LoVo (cell line): Measurements from ENCODE around the gene GATAD2B.
"Not testable (repeated sequence)": the region's sequence is repeated elsewhere in the genome, so short reads cannot be mapped to it uniquely, and the experiment has no call there.

ENCODE experiments used
- DNase-seq: peaks from one replicate; pipeline ENCODE4 v3.0.0-alpha.2; 2016; ENCODE audit warnings: low spot score

Gene GATAD2B

GRCh38 chr1:153929981-153930948 lies 7.5 kb upstream of the GATAD2B start:
- no peak for DNase-seq

GRCh38 chr1:153929426-153929825 lies 6.7 kb upstream of the GATAD2B start:
- no peak for DNase-seq

- DNase-seq = no peak
Observed at GRCh38 chr1:153928791-153929341, 6.1 kb upstream of the GATAD2B start.

- no peak for DNase-seq
Observed at GRCh38 chr1:153928245-153928644, 5.5 kb upstream of the GATAD2B start.

GRCh38 chr1:153926405-153926804 lies 3.6 kb upstream of the GATAD2B start:
- no peak for DNase-seq

GRCh38 chr1:153922076-153922971 lies 448 bp downstream of the GATAD2B start:
- peak; percentile 2 for DNase-seq

GRCh38 chr1:153921803-153922075 lies 1.0 kb downstream of the GATAD2B start:
- no peak for DNase-seq

GRCh38 chr1:153921080-153921802 lies 1.5 kb downstream of the GATAD2B start:
- no peak for DNase-seq

GRCh38 chr1:153919876-153920852 lies 2.6 kb downstream of the GATAD2B start:
- no peak for DNase-seq

- DNase-seq = no peak
Observed at GRCh38 chr1:153916297-153916696, 6.5 kb downstream of the GATAD2B start.

- no peak for DNase-seq
Observed at GRCh38 chr1:153912349-153912748, 10.4 kb downstream of the GATAD2B start.

- not testable (repeated sequence) for DNase-seq
Observed at GRCh38 chr1:153910560-153910959, 12.2 kb downstream of the GATAD2B start.

- DNase-seq = no peak
Observed at GRCh38 chr1:153908071-153908470, 14.7 kb downstream of the GATAD2B start.

GRCh38 chr1:153907134-153907533 lies 15.6 kb downstream of the GATAD2B start:
- no peak for DNase-seq

GRCh38 chr1:153906396-153906795 lies 16.4 kb downstream of the GATAD2B start:
- no peak for DNase-seq

GRCh38 chr1:153905908-153906307 lies 16.9 kb downstream of the GATAD2B start:
- not testable (repeated sequence) for DNase-seq

- no peak for DNase-seq
Observed at GRCh38 chr1:153903841-153904455, 18.8 kb downstream of the GATAD2B start.

GRCh38 chr1:153899509-153899908 lies 23.3 kb downstream of the GATAD2B start:
- DNase-seq = no peak

- not testable (repeated sequence) for DNase-seq
Observed at GRCh38 chr1:153895866-153896265, 26.9 kb downstream of the GATAD2B start.

- DNase-seq = not testable (repeated sequence)
Observed at GRCh38 chr1:153891042-153891441, 31.7 kb downstream of the GATAD2B start.
